ENCODE results near the gene GOLGA8A.
"Not testable (repeated sequence)": the region's sequence is repeated elsewhere in the genome, so short reads cannot be mapped to it uniquely, and the experiment has no call there.

Gene GOLGA8A, protein sequence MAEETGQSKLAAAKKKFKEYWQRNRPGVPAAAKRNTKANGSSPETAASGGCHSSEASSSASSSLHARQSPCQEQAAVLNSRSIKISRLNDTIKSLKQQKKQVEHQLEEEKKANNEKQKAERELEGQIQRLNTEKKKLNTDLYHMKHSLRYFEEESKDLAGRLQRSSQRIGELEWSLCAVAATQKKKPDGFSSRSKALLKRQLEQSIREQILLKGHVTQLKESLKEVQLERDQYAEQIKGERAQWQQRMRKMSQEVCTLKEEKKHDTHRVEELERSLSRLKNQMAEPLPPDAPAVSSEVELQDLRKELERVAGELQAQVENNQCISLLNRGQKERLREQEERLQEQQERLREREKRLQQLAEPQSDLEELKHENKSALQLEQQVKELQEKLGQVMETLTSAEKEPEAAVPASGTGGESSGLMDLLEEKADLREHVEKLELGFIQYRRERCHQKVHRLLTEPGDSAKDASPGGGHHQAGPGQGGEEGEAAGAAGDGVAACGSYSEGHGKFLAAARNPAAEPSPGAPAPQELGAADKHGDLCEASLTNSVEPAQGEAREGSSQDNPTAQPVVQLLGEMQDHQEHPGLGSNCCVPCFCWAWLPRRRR

DNA sequence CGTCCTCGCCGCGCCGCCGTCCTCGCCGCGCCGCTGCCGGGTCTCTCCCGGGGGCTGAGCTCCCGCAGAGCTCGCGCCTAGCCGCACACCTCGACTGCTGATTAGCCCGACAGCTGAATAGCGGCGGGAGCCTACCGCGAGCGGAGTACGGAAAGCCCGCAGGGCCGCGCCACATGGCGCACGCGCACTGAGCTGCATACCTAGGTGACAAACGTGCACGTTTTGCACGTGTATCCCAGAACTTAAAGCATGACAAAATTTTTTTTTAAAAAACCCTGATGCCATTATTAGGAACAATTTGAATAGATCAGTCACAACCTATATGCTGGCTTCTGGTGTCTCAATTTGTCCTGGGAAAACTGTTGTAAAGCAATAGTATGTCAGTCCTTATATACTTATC, at the start of gene GOLGA8A:
Gene GOLGA8A (minus strand): TSS at position 122 of the 400 bp plus-strand sequence. CDS start 48,117 bp downstream, outside the sequence.
- peak; percentile 47 for DNase-seq (ENCODE audit: low spot score)

DNA sequence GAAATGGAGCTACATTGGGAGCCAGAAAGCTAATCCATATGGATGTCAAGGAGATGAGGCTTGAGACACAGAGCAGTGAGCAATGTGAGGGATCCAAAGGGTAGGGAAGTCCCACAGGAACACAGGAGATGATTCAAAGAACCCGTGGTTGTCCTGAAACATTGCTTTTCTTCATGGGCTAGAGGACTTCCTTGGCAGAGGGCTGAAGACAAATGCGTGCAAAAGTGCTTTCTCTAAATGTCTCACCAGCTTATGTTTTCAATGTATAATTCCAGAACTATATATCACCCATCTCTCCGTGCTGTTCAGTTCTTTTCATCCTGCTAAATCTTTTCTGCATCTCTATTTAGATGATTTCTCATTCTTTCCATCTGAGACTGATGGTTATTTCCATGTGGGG, 46.0 kb upstream of the GOLGA8A start:
- DNase-seq (ENCODE audit: low spot score), result no peak

DNA sequence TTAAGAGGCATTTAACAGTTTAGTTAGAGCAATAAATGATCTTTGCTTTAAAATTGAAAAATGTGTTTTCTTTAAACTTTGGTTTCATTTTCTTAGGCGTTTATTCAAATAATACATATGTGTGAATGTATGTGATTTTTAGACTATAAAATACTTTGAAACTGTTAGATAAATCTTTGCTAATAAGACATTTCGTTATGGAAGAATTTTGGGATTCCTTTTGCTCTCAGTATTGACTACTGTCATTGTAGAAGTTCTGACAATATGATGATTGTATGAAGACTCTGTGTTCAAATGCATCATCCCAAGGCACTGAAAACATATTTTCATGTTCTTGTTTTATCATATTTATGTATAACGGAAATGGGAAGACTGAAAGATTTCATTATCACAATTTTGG, 43.8 kb upstream of the GOLGA8A start:
- no peak for DNase-seq (ENCODE audit: low spot score)

DNA sequence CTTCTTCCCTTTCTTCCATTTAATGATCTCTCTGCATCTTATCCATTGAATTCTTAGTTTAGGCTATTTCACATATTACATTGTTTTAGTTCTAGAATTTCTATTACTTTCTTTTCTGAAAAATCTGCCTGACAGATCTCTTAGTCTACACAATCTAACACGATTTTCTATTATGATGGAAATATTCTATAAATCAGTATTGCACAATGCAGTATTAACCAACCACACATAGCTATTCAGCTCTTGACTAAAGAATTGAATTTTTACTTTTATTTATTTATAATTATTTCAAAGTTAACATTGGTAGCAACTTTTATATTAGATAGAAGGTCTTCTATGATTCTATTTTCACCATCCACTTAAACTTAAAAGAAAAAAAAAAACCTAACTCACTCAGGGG, 36.2 kb upstream of the GOLGA8A start:
- DNase-seq (ENCODE audit: low spot score), result no peak

DNA sequence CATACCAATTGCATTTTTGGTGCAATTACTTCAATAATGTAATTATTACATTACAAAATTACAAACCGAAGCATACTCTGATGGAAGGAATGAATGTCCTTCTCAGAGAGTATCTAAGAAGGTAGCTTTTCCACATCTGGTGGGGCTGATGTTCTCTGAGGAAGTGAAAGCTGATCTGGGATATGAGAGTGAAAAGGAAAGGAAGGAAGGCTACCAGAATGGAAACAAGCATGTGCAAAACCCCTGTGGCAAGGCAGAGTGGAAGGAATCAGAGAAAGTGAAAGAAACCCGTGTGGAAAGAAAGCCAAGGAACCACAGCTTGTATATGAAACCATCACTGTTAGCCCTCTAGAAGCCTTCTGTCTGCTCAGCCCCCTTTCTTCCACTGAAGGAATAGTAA, 35.3 kb upstream of the GOLGA8A start:
- DNase-seq (ENCODE audit: low spot score), result no peak

DNA sequence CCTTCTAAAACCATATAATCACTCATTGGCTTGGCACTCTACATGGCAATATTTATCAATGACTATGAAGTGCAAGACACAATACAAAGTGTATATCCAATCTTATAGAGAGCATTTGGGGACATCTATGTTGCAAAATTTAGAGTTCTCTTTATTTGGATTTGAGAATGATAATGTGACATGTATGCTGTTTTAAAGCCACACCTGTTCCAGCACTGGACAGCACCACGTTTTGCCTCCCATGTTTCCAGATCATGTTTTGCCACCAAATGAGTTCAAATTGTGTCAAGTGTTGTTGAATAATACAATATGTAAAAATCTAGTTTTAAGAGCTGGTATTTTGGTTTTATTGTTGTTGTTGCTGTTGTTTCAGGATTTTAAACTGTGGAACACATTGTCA, 33.3 kb upstream of the GOLGA8A start:
- no peak for DNase-seq (ENCODE audit: low spot score)

DNA sequence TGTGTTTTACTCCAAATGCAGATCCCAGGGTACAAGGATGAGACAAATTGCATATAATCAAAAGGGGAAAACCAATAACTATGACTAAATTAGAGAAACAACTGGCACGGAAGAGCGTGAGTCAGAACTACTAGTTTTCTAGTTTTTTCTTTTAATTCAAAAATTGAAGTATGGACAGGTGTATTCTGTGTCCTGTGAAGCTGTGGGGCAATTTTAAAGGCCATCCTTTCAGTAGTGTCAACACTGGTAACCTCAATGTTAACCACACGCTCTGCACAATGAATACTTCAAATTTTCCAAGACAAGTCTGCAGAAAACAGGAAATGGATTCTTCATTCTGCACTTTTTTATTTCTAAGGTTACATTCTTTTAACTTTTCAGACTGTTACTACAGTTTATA, 32.5 kb upstream of the GOLGA8A start:
- DNase-seq (ENCODE audit: low spot score), result no peak

DNA sequence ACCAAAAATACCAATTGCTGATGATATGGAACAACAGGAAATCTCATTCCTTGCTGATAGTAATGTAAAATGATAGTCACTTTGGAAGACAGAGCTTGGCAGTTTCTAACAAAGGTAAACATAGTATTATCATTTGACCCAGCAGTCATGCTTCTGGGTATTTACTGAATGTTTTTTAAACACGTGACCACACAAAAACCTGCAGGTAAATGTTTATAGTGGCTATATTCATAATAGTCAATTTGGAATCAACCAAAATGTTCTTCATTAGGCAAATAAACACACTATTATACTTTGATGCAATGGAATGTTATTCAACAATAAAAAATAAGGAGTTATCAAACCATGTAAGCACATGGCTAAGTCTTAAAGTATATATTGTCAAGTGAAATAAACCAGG, 24.1 kb upstream of the GOLGA8A start:
- no peak for DNase-seq (ENCODE audit: low spot score)

DNA sequence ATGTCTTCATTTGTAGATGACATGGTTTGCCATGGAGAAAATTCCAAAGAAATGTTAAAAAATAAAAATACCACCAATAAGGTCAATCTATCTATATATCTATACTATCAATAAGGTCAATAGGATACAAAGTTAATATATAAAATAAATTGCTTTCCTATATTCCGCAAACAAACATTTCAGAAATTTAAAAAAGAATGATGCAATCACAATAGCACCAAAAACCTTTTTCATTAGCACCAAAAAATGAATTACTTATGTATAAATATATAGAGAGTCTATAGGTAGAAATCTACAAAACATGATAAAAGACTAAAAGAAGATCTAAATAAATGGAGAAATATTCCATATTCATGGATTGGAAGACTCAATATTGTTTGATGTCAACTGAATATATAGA, 22.8 kb upstream of the GOLGA8A start:
- DNase-seq (ENCODE audit: low spot score), result no peak

DNA sequence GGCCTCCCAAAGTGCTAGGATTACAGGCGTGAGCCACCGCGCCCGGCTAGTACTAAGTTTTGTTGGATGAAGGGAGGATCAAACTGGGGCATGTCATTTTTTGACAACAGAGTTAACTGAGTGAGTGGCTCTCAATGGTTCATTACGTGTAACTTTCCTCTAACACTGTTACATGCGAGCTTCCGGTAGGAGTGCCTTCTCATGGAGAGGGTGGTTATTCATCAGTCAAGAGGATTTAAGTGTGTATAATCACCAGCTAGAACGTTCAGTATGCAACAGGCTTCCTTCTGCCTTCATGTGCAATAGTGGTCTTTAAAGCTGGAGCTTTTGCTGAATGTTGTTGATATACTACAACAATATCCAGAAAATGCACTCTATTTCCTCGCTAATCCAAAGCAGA, 19.1 kb upstream of the GOLGA8A start:
- no peak for DNase-seq (ENCODE audit: low spot score)

DNA sequence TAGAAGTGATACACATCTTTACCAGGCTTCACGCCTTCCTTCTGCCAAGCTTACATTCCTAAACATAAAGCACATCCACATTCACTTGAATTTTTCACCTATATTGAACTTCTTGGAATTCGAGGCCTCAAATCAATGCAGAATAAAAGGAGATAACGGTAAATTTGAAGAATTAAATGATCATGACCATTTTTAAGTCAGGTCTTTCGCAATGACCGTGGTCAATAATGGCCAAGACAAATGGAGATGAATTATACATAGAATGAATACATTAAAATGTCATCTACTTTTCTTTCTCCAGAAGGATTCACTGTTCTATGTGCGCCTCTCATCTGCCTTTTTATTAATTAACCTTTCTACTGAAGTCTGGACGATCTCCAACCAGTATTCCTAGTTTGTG, 5.3 kb upstream of the GOLGA8A start:
- no peak for DNase-seq (ENCODE audit: low spot score)

DNA sequence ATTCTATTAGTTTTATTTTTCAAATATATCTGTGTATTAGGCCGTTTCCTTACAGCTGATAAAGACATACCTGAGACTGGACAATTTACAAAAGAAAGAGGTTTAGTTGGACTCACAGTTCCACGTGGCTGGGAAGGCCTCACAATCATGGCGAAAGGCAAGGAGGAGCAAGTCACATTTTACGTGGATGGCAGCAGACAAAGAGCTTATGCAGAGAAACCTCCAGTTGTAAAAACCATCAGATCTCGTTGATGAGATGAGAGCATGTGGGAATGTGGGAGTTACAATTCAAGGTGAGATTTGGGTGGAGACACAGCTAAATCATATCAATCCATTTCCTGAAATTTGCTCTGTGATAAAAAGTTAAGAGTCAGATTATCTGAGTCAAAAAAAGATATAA, 2.3 kb upstream of the GOLGA8A start:
- no peak for DNase-seq (ENCODE audit: low spot score)

DNA sequence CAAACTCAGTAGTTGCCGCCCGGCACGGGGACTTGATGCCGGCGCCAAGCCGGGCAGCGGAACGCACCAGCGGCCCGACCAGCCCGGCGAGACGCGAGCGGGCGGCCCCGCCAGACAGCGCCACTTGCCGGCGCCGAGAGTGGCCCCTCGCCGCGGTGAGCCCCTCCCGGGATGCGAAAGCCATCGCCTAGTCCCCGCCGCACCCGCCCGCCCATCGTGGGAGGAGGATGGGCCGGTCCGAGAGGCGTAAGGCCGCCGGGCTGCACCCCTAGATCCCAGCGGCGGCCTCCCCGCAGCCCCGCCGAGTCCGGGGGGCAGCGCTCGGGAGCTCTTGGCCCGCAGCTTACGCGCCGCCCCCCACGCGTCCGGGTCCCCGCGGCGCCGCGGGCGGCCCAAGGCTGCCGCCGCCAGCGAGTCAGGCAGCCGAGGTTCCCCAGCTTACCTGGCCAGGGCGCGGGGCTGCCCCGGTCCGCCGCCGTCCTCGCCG, 609 bp downstream of the GOLGA8A start:
- peak; percentile 9 for DNase-seq (ENCODE audit: low spot score)

DNA sequence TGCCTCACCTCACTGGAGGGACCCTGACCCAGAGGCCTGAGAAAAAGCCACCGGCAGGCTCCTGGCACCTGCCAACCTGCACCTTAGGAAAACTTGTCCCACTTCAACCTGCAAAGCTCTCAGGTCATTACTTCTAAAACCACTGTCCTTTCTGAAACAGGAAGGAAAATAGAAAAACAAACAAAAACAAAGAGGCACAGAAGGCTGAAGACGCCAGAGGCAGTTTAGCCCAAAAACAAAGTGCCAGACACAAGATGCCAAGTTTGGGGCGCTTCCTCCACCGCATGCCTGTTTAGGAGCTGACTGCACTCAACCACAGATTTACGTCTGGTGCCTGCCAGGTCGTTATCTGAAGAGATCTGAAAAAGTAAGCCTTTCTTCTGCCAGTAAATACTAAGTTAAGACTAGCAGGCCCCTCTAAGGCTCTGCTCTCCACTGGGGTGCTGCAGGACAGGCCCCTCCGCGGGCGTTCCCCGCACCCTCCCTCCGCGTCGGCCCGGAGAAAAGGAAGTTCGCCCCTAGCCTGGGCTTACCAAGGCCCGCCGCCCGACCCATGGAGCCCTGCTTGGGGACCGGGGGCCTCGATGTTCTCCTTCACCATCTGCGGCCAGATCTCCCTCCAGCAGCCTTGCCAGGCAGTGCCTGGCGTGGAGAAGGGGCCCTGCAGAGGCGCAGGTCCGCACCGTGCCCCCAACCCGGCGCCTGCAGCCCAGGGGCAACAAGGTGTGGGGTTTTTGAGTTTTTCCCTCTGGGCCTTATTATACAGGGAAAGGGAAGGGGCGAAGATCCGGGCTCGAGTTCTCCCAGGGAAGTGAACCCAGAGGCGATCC, 1.3 kb downstream of the GOLGA8A start:
- DNase-seq (ENCODE audit: low spot score), result no peak

DNA sequence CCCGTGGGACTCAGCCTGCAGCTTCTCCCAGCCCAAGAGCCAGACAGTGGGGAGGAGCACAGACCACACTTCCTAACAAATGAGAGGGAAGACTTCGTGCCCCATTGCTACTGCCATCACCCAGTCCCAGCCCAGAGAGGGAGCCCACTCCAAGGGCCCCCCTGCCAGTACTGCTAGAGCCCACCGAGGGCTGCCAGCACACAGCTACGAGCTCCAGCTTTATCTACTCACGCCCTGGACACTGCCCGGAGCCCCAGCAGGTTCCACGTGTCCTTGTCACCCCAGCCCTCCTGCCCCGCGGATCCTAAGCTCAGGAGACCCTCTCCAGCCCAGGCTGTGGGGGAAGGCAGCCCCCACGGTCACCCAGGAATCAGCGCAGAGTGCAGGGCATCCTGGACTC, 1.9 kb downstream of the GOLGA8A start:
- no peak for DNase-seq (ENCODE audit: low spot score)

DNA sequence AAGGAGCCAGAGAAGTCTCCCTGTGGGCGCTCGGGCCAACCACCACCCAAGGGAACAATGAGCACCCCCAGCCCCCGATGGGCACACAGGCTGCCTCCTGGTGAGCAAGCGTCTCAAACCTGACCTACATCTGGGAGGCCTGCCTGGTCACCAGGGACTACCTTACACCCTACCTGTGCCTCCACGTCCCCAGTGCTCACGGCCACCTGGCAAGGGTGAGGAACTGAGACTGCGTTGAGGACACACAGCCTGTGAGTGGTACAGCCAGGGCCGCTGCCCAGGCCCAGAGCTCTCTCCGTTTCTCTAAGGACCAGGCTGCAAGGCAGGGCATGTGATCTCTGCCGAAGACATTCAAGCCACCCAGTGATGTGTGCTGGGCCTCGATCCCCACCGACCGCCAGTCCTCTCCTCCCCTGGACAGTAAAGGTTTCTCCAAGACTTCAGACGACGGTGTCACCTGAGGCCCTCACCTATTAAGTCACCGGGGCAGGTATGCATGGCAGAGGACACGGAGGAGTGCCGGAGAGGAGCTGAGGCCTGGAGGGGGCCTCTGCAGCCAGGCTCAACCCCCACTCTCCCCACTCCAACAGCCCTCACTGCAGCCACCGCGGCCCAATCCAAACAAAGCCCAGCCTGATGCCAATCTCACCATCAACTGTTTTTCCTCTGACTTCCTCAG, 2.8 kb downstream of the GOLGA8A start:
- DNase-seq (ENCODE audit: low spot score), result no peak

DNA sequence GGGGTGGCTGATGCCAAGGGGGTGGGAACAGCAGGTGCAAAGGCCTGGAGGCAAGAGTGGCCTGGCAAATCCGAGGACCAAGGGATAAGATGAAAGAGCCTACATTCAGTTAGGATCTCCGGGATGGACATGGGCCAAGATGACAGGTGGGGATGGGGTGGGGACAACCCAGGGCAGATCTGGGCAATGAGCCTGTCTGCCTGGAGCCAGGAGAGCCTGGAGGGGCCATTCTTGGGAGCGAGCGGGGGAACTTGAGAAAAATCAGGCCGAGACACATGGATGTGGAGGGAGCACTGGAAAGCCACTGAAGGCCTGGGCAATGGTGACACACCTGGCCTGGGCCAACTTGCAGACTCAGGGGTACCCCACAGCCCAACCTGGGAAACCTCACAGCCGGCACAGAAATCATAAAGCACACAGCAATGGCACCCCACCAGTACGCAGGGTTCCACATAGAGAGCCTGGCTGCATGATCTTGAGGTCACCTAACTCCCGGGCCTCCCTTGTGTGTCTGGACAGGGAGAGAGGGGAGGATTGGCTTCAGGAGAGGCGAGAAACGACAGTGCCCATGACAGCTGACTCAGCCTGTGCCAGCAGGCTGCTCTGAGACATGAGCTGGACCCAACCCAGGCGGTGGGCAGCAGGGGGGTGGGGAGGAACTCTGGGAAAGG, 3.5 kb downstream of the GOLGA8A start:
- not testable (repeated sequence) for DNase-seq (ENCODE audit: low spot score)

DNA sequence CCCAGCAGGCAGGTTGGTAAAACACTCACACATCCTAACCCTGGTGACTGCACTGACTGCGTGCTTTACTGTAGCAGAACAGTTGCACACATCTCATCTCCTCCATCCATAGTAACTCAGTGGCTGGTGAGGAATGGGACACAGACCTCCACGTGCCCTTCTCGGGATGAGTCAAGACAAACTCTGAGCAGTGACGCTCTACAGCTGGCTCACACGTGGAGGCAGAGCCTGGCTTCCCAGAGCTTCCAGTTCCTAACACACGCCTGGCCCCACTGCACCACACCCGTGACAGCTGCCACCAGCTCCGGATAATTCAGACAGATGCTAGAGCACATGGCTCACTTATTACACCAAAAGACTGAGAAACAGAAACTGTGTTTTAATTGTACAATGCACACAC, 7.0 kb downstream of the GOLGA8A start:
- not testable (repeated sequence) for DNase-seq (ENCODE audit: low spot score)

DNA sequence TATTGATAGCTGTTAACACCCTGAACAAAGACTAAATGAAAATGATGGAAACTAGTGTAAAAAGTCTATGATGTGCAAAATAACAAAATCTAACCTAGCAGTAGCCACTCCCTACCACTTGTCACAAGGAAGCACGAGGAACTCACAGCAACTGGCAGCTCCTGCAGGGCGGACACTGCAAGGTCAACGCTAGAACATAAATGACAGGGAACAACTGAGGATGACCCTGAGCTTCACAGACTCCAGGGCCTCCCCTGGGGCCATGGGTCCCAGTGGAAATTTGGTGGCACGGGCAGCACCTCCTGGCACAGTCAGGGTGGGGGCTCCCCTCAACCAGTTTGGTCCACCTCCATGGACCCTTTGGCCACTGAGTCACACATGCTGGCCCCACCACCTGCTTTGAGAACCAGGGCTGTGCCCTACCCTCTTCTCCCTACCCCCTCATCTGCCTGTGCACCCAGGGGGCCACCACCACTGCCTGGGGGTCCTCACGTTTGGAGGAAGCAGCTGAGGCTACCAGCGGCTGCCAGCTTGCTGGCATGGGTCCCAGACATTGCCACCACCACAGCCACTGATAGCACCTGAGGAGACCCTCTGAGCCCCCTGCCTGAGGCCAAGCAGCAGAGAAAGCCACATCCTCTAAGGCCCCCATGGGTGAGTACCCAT, 14.1 kb downstream of the GOLGA8A start:
- not testable (repeated sequence) for DNase-seq (ENCODE audit: low spot score)

DNA sequence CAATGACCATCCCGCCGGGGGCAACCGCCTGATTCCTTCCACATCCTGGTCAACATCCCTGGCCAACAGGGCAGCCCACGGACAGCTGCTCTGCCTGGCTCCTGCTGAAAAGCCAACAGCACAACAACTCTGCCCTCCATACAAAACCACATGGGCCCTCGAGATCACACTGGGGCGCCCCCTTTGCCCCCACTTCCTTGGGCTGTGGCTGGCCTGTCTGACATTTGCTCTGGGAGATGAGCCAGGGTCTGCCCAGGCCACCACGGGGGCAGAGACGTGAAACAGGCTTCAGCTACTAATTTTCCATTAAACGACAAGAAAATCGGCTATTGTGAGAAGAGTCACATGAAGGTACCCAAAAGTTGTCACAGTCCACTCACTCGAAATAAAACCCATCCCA, 16.7 kb downstream of the GOLGA8A start:
- not testable (repeated sequence) for DNase-seq (ENCODE audit: low spot score)

DNA sequence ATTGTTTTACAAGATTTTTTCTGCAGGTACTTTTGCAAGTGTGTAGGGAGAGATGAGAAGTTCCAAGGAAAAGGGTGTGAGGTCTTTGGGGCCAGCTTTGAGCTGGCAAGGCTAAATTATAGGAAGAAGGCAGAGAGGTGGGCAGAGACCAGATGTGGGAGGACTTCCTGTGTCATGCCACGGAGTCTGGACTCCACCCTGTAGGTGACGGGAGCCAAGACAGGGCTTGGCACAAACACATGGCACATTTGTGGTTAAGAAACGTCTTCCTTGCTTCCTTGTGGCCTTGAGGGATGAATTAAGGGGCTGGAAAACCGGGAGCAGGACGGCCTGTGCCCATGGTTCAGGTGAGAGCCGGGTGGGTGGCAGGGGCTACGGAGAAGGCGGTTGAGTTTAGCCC, 19.2 kb downstream of the GOLGA8A start:
- DNase-seq (ENCODE audit: low spot score), result not testable (repeated sequence)
